Measurements from ENCODE around the gene TASL.
A peak's percentile ranks its signal among the peaks of the same experiment; 100 is the strongest.
"Not testable (repeated sequence)": the region's sequence is repeated elsewhere in the genome, so short reads cannot be mapped to it uniquely, and the experiment has no call there.

TASL gene

GRCh38 chrX:30593440-30594200, 16.1 kb upstream of the TASL start:
- DNase-seq = peak; percentile 10

GRCh38 chrX:30592831-30593230, 15.3 kb upstream of the TASL start:
- no peak for DNase-seq
- H3K4me3 Mint-ChIP-seq = no peak overlapping the region
- no peaks in the 10 kb centered on the region for H3K36me3 Mint-ChIP-seq (ENCODE audit: low read depth)
- no peaks in the 10 kb centered on the region for H3K9me3 Mint-ChIP-seq
- no peak overlapping the region for H3K27ac Mint-ChIP-seq
- ATAC-seq = no peak
- H3K27me3 Mint-ChIP-seq = no peaks in the 10 kb centered on the region
- H3K4me1 Mint-ChIP-seq = peaks cover 28% of the 10 kb centered on the region

More at GRCh38 chrX:30593440-30594200, 16.1 kb upstream of the TASL start:
- H3K36me3 Mint-ChIP-seq (ENCODE audit: low read depth) = no peaks in the 10 kb centered on the region
- no peaks in the 10 kb centered on the region for H3K9me3 Mint-ChIP-seq
- H3K27me3 Mint-ChIP-seq = no peaks in the 10 kb centered on the region
- H3K4me1 Mint-ChIP-seq = peaks cover 32% of the 10 kb centered on the region
- no peak overlapping the region for H3K27ac Mint-ChIP-seq
- no peak for ATAC-seq
- H3K4me3 Mint-ChIP-seq = no peak overlapping the region

- no peaks in the 10 kb centered on the region for H3K9me3 Mint-ChIP-seq
- no peak overlapping the region for H3K27ac Mint-ChIP-seq
- DNase-seq (no peak), ATAC-seq (no peak)
- H3K4me1 Mint-ChIP-seq = peaks cover 17% of the 10 kb centered on the region
- no peaks in the 10 kb centered on the region for H3K27me3 Mint-ChIP-seq
- H3K4me3 Mint-ChIP-seq = no peak overlapping the region
- no peaks in the 10 kb centered on the region for H3K36me3 Mint-ChIP-seq (ENCODE audit: low read depth)
Measured at GRCh38 chrX:30590368-30590767, 12.8 kb upstream of the TASL start.

- no peaks in the 10 kb centered on the region for H3K27me3 Mint-ChIP-seq
- H3K9me3 Mint-ChIP-seq = no peaks in the 10 kb centered on the region
- H3K4me1 Mint-ChIP-seq = peaks cover 17% of the 10 kb centered on the region
- H3K27ac Mint-ChIP-seq = no peak overlapping the region
- no peak overlapping the region for H3K4me3 Mint-ChIP-seq
- H3K36me3 Mint-ChIP-seq (ENCODE audit: low read depth) = no peaks in the 10 kb centered on the region
- no peak for ATAC-seq
- DNase-seq = no peak
Measured at GRCh38 chrX:30589146-30589888, 11.8 kb upstream of the TASL start.

- ATAC-seq (no peak), DNase-seq (no peak)
- no peak overlapping the region for H3K4me3 Mint-ChIP-seq
- no peaks in the 10 kb centered on the region for H3K36me3 Mint-ChIP-seq (ENCODE audit: low read depth)
- H3K4me1 Mint-ChIP-seq = peaks cover 10% of the 10 kb centered on the region
- H3K27me3 Mint-ChIP-seq = no peaks in the 10 kb centered on the region
- no peaks in the 10 kb centered on the region for H3K9me3 Mint-ChIP-seq
- no peak overlapping the region for H3K27ac Mint-ChIP-seq
Measured at GRCh38 chrX:30586516-30586915, 8.9 kb upstream of the TASL start.

GRCh38 chrX:30582664-30583063, 5.1 kb upstream of the TASL start:
- H3K9me3 Mint-ChIP-seq = no peaks in the 10 kb centered on the region
- no peaks in the 10 kb centered on the region for H3K36me3 Mint-ChIP-seq (ENCODE audit: low read depth)
- H3K4me3 Mint-ChIP-seq = no peak overlapping the region
- no peak overlapping the region for H3K27ac Mint-ChIP-seq
- DNase-seq (no peak), ATAC-seq (no peak)
- peaks cover 2% of the 10 kb centered on the region for H3K4me1 Mint-ChIP-seq
- H3K27me3 Mint-ChIP-seq = no peaks in the 10 kb centered on the region

DNA sequence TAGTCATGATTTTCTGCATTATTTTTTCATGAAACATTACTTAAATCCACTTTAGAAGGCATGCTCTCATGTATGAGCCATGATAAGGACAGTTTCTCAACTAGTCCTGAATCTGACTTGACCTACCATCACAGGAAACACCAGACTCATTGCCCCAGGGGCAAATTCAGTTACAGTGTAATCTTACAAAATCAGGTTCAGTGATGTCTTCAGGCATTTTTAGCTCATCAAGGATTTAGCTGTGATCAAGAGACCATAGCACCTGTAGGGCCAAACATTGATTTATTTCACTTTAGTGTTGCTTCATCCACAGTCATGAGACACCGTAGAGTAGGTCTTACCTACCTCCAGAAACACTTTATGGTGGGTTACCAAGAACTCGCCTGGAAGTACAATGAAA, 3.1 kb upstream of the TASL start:
- Mint-ChIP-seq H3K4me3 (no peak overlapping the region), H3K27me3 (no peaks in the 10 kb centered on the region), H3K4me1 (peaks cover 7% of the 10 kb centered on the region), H3K36me3 (ENCODE audit: low read depth) (peaks cover 3% of the 10 kb centered on the region), H3K9me3 (no peaks in the 10 kb centered on the region), H3K27ac (no peak overlapping the region)
- DNase-seq (no peak), ATAC-seq (no peak)

GRCh38 chrX:30576881-30577280, 685 bp downstream of the TASL start:
- no peak for DNase-seq
- H3K27me3 Mint-ChIP-seq = no peaks in the 10 kb centered on the region
- peak overlapping the region; percentile 88 for H3K4me3 Mint-ChIP-seq
- no peak for ATAC-seq
- no peaks in the 10 kb centered on the region for H3K9me3 Mint-ChIP-seq
- peak overlapping the region; percentile 93 for H3K27ac Mint-ChIP-seq
- peaks cover 8% of the 10 kb centered on the region for H3K36me3 Mint-ChIP-seq (ENCODE audit: low read depth)
- H3K4me1 Mint-ChIP-seq = peaks cover 26% of the 10 kb centered on the region

DNA sequence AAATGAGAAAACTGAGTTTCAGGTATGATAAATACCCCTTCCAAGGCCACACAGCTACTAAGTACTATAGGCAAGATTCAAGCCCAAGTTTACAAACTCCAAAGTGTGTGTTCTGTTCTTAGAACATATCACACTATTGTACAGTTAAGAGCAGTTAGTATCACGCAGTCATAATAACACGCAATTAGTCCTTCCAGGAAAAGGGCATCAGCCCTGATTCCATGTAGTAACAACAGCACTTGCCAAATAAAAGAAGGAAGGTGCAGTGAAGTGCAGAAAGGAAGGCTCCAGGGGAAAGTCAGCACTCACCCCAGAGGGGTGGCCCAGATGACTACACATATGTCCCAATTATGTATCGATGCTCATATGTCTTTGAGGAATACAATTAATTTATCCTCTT, 4.4 kb downstream of the TASL start:
- ATAC-seq (no peak), DNase-seq (no peak)
- H3K36me3 Mint-ChIP-seq (ENCODE audit: low read depth) = peaks cover 8% of the 10 kb centered on the region
- peaks cover 30% of the 10 kb centered on the region for H3K4me1 Mint-ChIP-seq
- H3K27me3 Mint-ChIP-seq = no peaks in the 10 kb centered on the region
- H3K9me3 Mint-ChIP-seq = no peaks in the 10 kb centered on the region
- peak overlapping the region; percentile 14 for H3K4me3 Mint-ChIP-seq
- H3K27ac Mint-ChIP-seq = no peak overlapping the region

- Mint-ChIP-seq H3K9me3 (no peaks in the 10 kb centered on the region), H3K27ac (no peak overlapping the region), H3K27me3 (no peaks in the 10 kb centered on the region), H3K36me3 (ENCODE audit: low read depth) (peaks cover 8% of the 10 kb centered on the region), H3K4me1 (peaks cover 31% of the 10 kb centered on the region), H3K4me3 (peak overlapping the region; percentile 25)
- DNase-seq (no peak), ATAC-seq (no peak)
Measured at GRCh38 chrX:30572678-30573077, 4.9 kb downstream of the TASL start.

DNA sequence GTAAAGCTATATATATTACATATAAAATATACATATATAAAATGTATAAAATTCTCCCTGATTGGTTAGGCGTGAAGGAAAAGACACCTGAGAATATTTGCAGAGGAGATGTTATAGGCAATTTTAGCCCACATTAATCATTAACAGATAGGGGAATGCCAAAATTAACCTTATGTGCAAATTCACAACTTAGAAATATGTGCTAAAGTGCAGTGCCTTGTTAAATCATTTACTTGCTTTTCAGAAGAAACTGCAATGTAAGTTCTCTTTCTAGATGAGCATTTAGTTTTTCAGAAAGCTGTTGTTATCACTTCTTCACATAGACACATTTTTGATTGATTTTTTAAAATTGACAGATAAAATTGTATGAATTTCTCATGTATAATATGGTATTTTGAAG, 5.6 kb downstream of the TASL start:
- Mint-ChIP-seq H3K27me3 (no peaks in the 10 kb centered on the region), H3K4me1 (peaks cover 32% of the 10 kb centered on the region), H3K4me3 (no peak overlapping the region), H3K27ac (no peak overlapping the region), H3K36me3 (ENCODE audit: low read depth) (peaks cover 8% of the 10 kb centered on the region), H3K9me3 (no peaks in the 10 kb centered on the region)
- no peak for DNase-seq
- no peak for ATAC-seq

- peaks cover 27% of the 10 kb centered on the region for H3K4me1 Mint-ChIP-seq
- no peak overlapping the region for H3K27ac Mint-ChIP-seq
- DNase-seq (no peak), ATAC-seq (no peak)
- no peaks in the 10 kb centered on the region for H3K27me3 Mint-ChIP-seq
- H3K9me3 Mint-ChIP-seq = no peaks in the 10 kb centered on the region
- H3K4me3 Mint-ChIP-seq = no peak overlapping the region
- H3K36me3 Mint-ChIP-seq (ENCODE audit: low read depth) = peaks cover 5% of the 10 kb centered on the region
Measured at GRCh38 chrX:30570505-30570904, 7.1 kb downstream of the TASL start.

- Mint-ChIP-seq H3K9me3 (no peaks in the 10 kb centered on the region), H3K4me1 (peaks cover 12% of the 10 kb centered on the region), H3K27ac (no peak overlapping the region), H3K4me3 (no peak overlapping the region), H3K36me3 (ENCODE audit: low read depth) (peaks cover 13% of the 10 kb centered on the region), H3K27me3 (no peaks in the 10 kb centered on the region)
- no peak for DNase-seq
- ATAC-seq = no peak
Measured at GRCh38 chrX:30568136-30568535, 9.4 kb downstream of the TASL start.

- peaks cover 18% of the 10 kb centered on the region for H3K36me3 Mint-ChIP-seq (ENCODE audit: low read depth)
- not testable (repeated sequence) for ATAC-seq, H3K4me3 Mint-ChIP-seq, H3K9me3 Mint-ChIP-seq, DNase-seq, H3K27me3 Mint-ChIP-seq, H3K27ac Mint-ChIP-seq, H3K4me1 Mint-ChIP-seq
Measured at GRCh38 chrX:30563070-30563469, 14.5 kb downstream of the TASL start.

- Mint-ChIP-seq H3K27me3 (no peaks in the 10 kb centered on the region), H3K9me3 (no peaks in the 10 kb centered on the region)
Measured at GRCh38 chrX:30561191-30561590, 16.4 kb downstream of the TASL start.

More at GRCh38 chrX:30561191-30561590, 16.4 kb downstream of the TASL start:
- DNase-seq (no peak), ATAC-seq (no peak)
- Mint-ChIP-seq H3K4me3 (no peak overlapping the region), H3K36me3 (ENCODE audit: low read depth) (peaks cover 20% of the 10 kb centered on the region), H3K27ac (no peak overlapping the region), H3K4me1 (no peaks in the 10 kb centered on the region)

Data from activated naive CD8-positive, alpha-beta T cell treated with anti-CD3 and anti-CD28 coated beads, Interleukin-2, amount 50 U/mL, for 24 hours (primary cell).